Neural cell (in vitro differentiated cells): ENCODE measurements around the gene NCLN. TPM values are rescaled to one million over a fixed set of nuclear protein-coding genes. Genes with fewer than 3 reads are reported as not detected.

Source experiments
- H2AFZ ChIP-seq: fragments of 200-600, 300-800 bp; sonication (generic), shearing (Covaris generic); 2 replicates; pipeline ENCODE4 v1.6.0; 2014; ENCODE audit warnings: low read depth, mild to moderate bottlenecking, antibody characterized with exemption, low read length, moderate library complexity
- H3F3A ChIP-seq: fragments of 200-600 bp; shearing (Covaris generic); 2 replicates; pipeline ENCODE4 v1.6.1; 2016; ENCODE audit warnings: mild to moderate bottlenecking, moderate library complexity, mixed read lengths, antibody characterized with exemption, low read length; ENCODE audit not compliant: insufficient read depth, poor library complexity, severe bottlenecking
- H3K27ac ChIP-seq: fragments of 200-600, 300-800 bp; sonication (generic), shearing (Covaris generic); 2 replicates; pipeline ENCODE4 v1.5.1; 2014; ENCODE audit warnings: mild to moderate bottlenecking, low read length, moderate library complexity
- H3K27me3 ChIP-seq: fragments of 300-800, 200-600 bp; sonication (generic), shearing (Covaris generic); 2 replicates; pipeline ENCODE4 v1.6.0; 2014; ENCODE audit warnings: mild to moderate bottlenecking, low read depth, low read length, moderate library complexity; ENCODE audit not compliant: insufficient read depth
- H3K36me3 ChIP-seq: fragments of 300-800, 200-600 bp; sonication (generic), shearing (Covaris generic); 2 replicates; pipeline ENCODE4 v1.5.1; 2014; ENCODE audit warnings: mild to moderate bottlenecking, antibody characterized with exemption, low read length, moderate library complexity; ENCODE audit not compliant: insufficient read depth
- H3K4me2 ChIP-seq: fragments of 300-800, 200-600 bp; sonication (generic), shearing (Covaris generic); 2 replicates; pipeline ENCODE4 v1.6.0; 2014; ENCODE audit warnings: mild to moderate bottlenecking, low read length
- H3K4me3 ChIP-seq: fragments of 300-800, 200-600 bp; sonication (generic), shearing (Covaris generic); 2 replicates; pipeline ENCODE4 v1.5.1; 2014; ENCODE audit warnings: mild to moderate bottlenecking, low read length, moderate library complexity
- H3K79me2 ChIP-seq: fragments of 200-600 bp; shearing (Covaris generic); replicated peaks from 2 replicates; pipeline ENCODE4 v1.6.0; 2014; ENCODE audit warnings: mild to moderate bottlenecking, low read length, moderate library complexity; ENCODE audit not compliant: insufficient read depth
- H3K9ac ChIP-seq: fragments of 300-800, 200-600 bp; sonication (generic), shearing (Covaris generic); 2 replicates; pipeline ENCODE4 v1.6.1; 2016; ENCODE audit warnings: mild to moderate bottlenecking, low read length, mixed read lengths
- H3K9me2 ChIP-seq: fragments of 200-600 bp; shearing (Covaris generic); 2 replicates; pipeline ENCODE4 v1.6.1; 2016; ENCODE audit warnings: mild to moderate bottlenecking, low read length, mixed read lengths; ENCODE audit not compliant: insufficient read depth
- H3K9me3 ChIP-seq: fragments of 200-600, 300-800 bp; sonication (generic), shearing (Covaris generic); 2 replicates; pipeline ENCODE4 v1.6.1; 2016; ENCODE audit warnings: mild to moderate bottlenecking, mixed run types, low read length, moderate library complexity, mixed read lengths
- H4K20me1 ChIP-seq: fragments of 200-600 bp; shearing (Covaris generic); 2 replicates; pipeline ENCODE4 v1.6.1; 2016; ENCODE audit warnings: mild to moderate bottlenecking, mixed run types; ENCODE audit not compliant: insufficient read depth
- EP300 ChIP-seq: fragments of 450-650 bp; conservative IDR thresholded peaks from 2 replicates; pipeline ENCODE4 v1.6.1; 2014; ENCODE audit warnings: antibody characterized with exemption, mild to moderate bottlenecking, moderate library complexity; ENCODE audit not compliant: poor library complexity, severe bottlenecking
- EZH2 ChIP-seq: fragments of 200-600, 300-800 bp; shearing (Covaris generic), sonication (generic); IDR thresholded peaks from 2 replicates; pipeline ENCODE4 v1.6.1; 2014; ENCODE audit warnings: antibody characterized with exemption, low read length, borderline replicate concordance, mild to moderate bottlenecking; ENCODE audit not compliant: insufficient read depth, poor library complexity, severe bottlenecking
- MXI1 ChIP-seq: fragments of 450-650 bp; conservative IDR thresholded peaks from 2 replicates; pipeline ENCODE4 v1.6.1; 2014; ENCODE audit warnings: antibody characterized with exemption, mild to moderate bottlenecking; ENCODE audit not compliant: poor library complexity, severe bottlenecking
- POLR2AphosphoS5 ChIP-seq: IDR thresholded peaks from 2 replicates; pipeline ENCODE4 v1.6.1; 2012
- RAD21 ChIP-seq: fragments of 450-650 bp; conservative IDR thresholded peaks from 2 replicates; pipeline ENCODE4 v1.6.1; 2014; ENCODE audit warnings: antibody characterized with exemption, mild to moderate bottlenecking, moderate library complexity
- SMC3 ChIP-seq: fragments of 450-650 bp; conservative IDR thresholded peaks from 2 replicates; pipeline ENCODE4 v1.6.1; 2014; ENCODE audit warnings: antibody characterized with exemption, mild to moderate bottlenecking, moderate library complexity; ENCODE audit not compliant: poor library complexity
- TAF1 ChIP-seq: IDR thresholded peaks from 2 replicates; pipeline ENCODE4 v1.6.1; 2012; ENCODE audit warnings: low read depth
- polyA plus RNA-seq: library from polyadenylated mRNA; depleted of rRNA; stranded (reverse); fragments of >200 nt; gene quantifications from 2 replicates; pipeline ENCODE4 v1.2.3, GENCODE V29; 2014
- TF ChIP-seq, protein P1 (sequence below): fragments of 450-650 bp; IDR thresholded peaks from 2 replicates; pipeline ENCODE4 v1.5.1; 2014; ENCODE audit warnings: antibody characterized with exemption, mild to moderate bottlenecking, moderate library complexity; ENCODE audit not compliant: poor library complexity, severe bottlenecking
- TF ChIP-seq, protein P2 (sequence below): IDR thresholded peaks from 2 replicates; pipeline ENCODE4 v1.6.1; 2012; ENCODE audit warnings: borderline replicate concordance

Gene NCLN
- polyA plus RNA-seq, 1 donor from 2014 or later = 23.5 TPM

DNA sequence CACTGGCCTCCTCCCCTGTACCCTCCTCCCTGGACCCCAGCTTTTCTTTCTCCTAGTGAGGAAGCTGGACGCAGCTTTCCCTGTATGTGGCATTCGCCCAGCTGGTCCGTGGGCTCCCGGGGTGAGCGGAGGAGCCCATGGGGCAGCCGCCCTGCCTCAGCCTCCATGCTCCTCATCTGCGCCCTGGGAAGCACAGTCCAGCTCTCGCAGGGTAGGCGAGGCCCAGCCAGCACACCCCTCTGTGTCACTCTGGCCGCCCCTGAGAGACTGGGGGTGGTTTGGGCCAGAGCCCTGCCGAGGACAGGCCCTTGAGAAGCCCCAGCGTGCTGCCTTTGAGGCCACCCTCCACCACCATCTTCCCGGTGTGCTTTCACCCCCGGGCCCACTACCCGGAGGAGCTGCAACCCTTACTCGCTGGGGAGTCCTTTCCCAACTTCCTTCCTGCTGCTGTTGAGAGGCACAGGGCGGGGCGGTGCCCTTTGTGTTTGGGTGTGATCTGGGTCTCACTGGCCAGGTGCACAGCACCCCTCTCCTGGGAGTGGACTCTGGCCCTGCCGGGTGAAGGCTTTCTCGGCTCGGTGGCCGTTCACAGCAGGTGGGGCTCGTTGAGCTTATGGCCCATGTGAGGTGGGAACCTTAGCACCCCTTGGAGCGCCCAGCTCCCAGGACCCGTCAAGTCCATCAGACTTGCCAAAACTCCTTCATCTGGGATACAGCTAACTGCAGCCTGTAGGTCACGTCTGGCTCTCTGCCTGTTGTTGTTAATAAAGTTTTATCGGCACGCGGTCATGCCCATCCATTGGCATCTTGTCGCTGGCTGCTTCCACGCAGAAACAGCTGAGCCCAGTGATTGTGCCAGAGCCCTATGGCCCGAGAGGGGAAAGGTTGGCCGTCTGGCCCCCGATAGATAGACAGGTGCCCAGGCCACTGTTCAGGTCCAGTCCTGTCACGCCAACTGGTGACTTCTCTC, 3.2 kb downstream of the NCLN start:
- no peaks in the 10 kb centered on the region for H3K9me2 ChIP-seq
- peaks cover 10% of the 10 kb centered on the region for H3K79me2 ChIP-seq
- no peaks in the 10 kb centered on the region for H3K36me3 ChIP-seq
- H2AFZ ChIP-seq = no peak overlapping the region
- H3K9ac ChIP-seq = no peak overlapping the region
- H3K4me2 ChIP-seq = no peak overlapping the region
- H4K20me1 ChIP-seq = no peaks in the 10 kb centered on the region
- no peaks in the 10 kb centered on the region for H3K9me3 ChIP-seq
- H3K4me3 ChIP-seq = no peak overlapping the region
- no peaks in the 10 kb centered on the region for H3K27me3 ChIP-seq
- H3K27ac ChIP-seq = no peak overlapping the region
- TF ChIP-seq RAD21 = no peak
- no peak for TF ChIP-seq EZH2
- TF ChIP-seq EP300 = no peak
- H3F3A ChIP-seq = no peaks in the 10 kb centered on the region

DNA sequence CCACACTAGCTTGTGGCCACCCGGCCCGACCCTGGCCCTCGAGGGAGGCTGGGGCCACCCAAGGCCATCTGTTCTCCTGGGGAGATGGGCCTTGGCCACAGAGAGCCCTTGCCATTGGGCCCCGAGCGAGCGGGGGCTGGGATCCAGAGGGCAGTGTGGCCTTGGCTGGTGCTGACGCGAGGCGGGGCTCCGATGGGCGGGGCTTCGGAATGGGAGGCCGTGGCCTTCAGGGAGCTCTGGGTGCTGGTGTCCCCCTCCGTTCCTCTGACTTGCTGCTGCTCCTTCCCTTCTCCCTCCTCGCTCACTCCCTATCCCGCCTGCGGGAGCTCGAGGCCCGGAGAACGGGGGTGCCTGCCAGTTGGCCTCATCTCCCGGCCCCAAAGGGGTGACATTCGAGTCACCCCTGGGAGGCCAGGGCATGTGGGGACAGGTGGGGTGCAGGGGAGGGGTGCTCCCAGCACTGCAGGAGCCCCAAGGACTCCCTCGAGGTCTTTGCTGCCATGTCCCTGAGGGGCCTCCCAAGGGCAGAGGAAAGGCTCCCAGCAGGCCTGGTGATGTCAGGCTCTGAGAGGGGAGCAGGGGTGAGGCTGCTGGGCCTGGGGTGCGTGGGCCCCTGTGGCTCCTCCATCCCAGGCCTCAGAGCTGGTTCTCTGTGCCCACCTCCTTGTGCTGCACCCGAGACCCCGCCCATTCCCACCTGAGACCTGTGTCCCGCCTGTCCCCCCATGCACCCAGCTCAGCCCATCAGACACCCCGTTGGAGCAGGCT, 4.2 kb downstream of the NCLN start:
- no peaks in the 10 kb centered on the region for H3K36me3 ChIP-seq
- H3K79me2 ChIP-seq = peaks cover 10% of the 10 kb centered on the region
- no peak overlapping the region for H3K9ac ChIP-seq
- no peaks in the 10 kb centered on the region for H3K27me3 ChIP-seq
- H3K4me3 ChIP-seq = no peak overlapping the region
- no peak overlapping the region for H3K4me2 ChIP-seq
- H3F3A ChIP-seq = no peaks in the 10 kb centered on the region
- TF ChIP-seq MXI1 = no peak
- no peak for TF ChIP-seq RAD21
- no peak for TF ChIP-seq EZH2
- TF ChIP-seq, protein P1, sequence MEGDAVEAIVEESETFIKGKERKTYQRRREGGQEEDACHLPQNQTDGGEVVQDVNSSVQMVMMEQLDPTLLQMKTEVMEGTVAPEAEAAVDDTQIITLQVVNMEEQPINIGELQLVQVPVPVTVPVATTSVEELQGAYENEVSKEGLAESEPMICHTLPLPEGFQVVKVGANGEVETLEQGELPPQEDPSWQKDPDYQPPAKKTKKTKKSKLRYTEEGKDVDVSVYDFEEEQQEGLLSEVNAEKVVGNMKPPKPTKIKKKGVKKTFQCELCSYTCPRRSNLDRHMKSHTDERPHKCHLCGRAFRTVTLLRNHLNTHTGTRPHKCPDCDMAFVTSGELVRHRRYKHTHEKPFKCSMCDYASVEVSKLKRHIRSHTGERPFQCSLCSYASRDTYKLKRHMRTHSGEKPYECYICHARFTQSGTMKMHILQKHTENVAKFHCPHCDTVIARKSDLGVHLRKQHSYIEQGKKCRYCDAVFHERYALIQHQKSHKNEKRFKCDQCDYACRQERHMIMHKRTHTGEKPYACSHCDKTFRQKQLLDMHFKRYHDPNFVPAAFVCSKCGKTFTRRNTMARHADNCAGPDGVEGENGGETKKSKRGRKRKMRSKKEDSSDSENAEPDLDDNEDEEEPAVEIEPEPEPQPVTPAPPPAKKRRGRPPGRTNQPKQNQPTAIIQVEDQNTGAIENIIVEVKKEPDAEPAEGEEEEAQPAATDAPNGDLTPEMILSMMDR = no peak
- no peak for TF ChIP-seq TAF1
- TF ChIP-seq EP300 = no peak
- no peak for TF ChIP-seq POLR2AphosphoS5
- TF ChIP-seq, protein P2, sequence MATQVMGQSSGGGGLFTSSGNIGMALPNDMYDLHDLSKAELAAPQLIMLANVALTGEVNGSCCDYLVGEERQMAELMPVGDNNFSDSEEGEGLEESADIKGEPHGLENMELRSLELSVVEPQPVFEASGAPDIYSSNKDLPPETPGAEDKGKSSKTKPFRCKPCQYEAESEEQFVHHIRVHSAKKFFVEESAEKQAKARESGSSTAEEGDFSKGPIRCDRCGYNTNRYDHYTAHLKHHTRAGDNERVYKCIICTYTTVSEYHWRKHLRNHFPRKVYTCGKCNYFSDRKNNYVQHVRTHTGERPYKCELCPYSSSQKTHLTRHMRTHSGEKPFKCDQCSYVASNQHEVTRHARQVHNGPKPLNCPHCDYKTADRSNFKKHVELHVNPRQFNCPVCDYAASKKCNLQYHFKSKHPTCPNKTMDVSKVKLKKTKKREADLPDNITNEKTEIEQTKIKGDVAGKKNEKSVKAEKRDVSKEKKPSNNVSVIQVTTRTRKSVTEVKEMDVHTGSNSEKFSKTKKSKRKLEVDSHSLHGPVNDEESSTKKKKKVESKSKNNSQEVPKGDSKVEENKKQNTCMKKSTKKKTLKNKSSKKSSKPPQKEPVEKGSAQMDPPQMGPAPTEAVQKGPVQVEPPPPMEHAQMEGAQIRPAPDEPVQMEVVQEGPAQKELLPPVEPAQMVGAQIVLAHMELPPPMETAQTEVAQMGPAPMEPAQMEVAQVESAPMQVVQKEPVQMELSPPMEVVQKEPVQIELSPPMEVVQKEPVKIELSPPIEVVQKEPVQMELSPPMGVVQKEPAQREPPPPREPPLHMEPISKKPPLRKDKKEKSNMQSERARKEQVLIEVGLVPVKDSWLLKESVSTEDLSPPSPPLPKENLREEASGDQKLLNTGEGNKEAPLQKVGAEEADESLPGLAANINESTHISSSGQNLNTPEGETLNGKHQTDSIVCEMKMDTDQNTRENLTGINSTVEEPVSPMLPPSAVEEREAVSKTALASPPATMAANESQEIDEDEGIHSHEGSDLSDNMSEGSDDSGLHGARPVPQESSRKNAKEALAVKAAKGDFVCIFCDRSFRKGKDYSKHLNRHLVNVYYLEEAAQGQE = no peak
- TF ChIP-seq SMC3 = no peak
- H3K27ac ChIP-seq = no peak overlapping the region
- H2AFZ ChIP-seq = no peak overlapping the region
- H3K9me2 ChIP-seq = no peaks in the 10 kb centered on the region
- H4K20me1 ChIP-seq = no peaks in the 10 kb centered on the region
- H3K9me3 ChIP-seq = no peaks in the 10 kb centered on the region
